Spinal cord (tissue), 10 donors: ENCODE data around the gene HECA. TPM values are rescaled to one million over a fixed set of nuclear protein-coding genes. Genes with fewer than 3 reads are reported as not detected.

Source experiments
- DNase-seq, 6 donors: peaks; one replicate each; pipeline versions ENCODE4 v3.0.0 to v3.0.0-alpha.2; 2013 to 2015; ENCODE audit warnings: low spot score in 6 of 6, low read depth in 4 of 6
- H3K27ac ChIP-seq: one replicate; pipeline ENCODE4 v1.5.1; 2013; ENCODE audit warnings: low read depth, low read length, control low read depth
- H3K27me3 ChIP-seq: one replicate; pipeline ENCODE4 v1.6.1; 2013; ENCODE audit warnings: low read length; ENCODE audit not compliant: control insufficient read depth, insufficient read depth
- H3K36me3 ChIP-seq: one replicate; pipeline ENCODE4 v1.6.1; 2013; ENCODE audit warnings: low read length; ENCODE audit not compliant: control insufficient read depth, insufficient read depth
- H3K4me1 ChIP-seq: one replicate; pipeline ENCODE4 v1.6.1; 2013; ENCODE audit warnings: low read length; ENCODE audit not compliant: control insufficient read depth, insufficient read depth
- H3K4me3 ChIP-seq: one replicate; pipeline ENCODE4 v1.5.1; 2013; ENCODE audit warnings: low read depth, low read length, control low read depth
- H3K9me3 ChIP-seq: one replicate; pipeline ENCODE4 v1.6.1; 2013; ENCODE audit warnings: low read length; ENCODE audit not compliant: control insufficient read depth, insufficient read depth
- WGBS: methylation state at CpG from one replicate; pipeline ENCODE4 v1.1.5; 2013; ENCODE audit warnings: missing lambda C conversion rate; ENCODE audit not compliant: insufficient coverage; 5-methylcytosine and 5-hydroxymethylcytosine counted together
- long read RNA-seq, 4 donors: transcript quantifications; one replicate each; lab custom pipeline, GENCODE V29; 2026
- polyA plus RNA-seq, 2 donors: library from polyadenylated mRNA; unstranded; fragments of 120-200 nt; gene quantifications; one replicate each; pipeline ENCODE4 v1.2.1, GENCODE V29; 2013; ENCODE audit not compliant: insufficient read length in 2 of 2
- total RNA-seq, 2 donors: library from RNA; depleted of rRNA in 1 of 2; stranded (reverse); fragments of 120-200 nt in 1 of 2; fragments of >200 nt in 1 of 2; gene quantifications; one replicate each; pipeline versions ENCODE4 v1.2.3 to v1.2.4, GENCODE V29; 2013 to 2014
- donor health status: healthy.

HECA gene, protein sequence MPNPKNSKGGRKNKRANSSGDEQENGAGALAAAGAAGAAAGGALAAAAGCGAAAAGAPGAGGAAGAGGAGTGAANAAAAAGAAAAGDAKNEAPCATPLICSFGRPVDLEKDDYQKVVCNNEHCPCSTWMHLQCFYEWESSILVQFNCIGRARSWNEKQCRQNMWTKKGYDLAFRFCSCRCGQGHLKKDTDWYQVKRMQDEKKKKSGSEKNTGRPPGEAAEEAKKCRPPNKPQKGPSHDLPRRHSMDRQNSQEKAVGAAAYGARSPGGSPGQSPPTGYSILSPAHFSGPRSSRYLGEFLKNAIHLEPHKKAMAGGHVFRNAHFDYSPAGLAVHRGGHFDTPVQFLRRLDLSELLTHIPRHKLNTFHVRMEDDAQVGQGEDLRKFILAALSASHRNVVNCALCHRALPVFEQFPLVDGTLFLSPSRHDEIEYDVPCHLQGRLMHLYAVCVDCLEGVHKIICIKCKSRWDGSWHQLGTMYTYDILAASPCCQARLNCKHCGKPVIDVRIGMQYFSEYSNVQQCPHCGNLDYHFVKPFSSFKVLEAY
- total RNA-seq (10 to 100 TPM; 21.7 to 30.4 TPM), polyA plus RNA-seq (10 to 100 TPM; 18.0 to 22.2 TPM)
- long read RNA-seq, donor 1, full-length matches to known transcripts = 3 of 3 reads
- long read RNA-seq, donor 1, partial matches to known transcripts = 0 of 3 reads
- long read RNA-seq, donor 1, other reads (novel, unspliced or antisense) = 0 of 3 reads
- long read RNA-seq, donor 2, full-length matches to known transcripts = 2 of 2 reads
- long read RNA-seq, donor 2, partial matches to known transcripts = 0 of 2 reads
- long read RNA-seq, donor 2, other reads (novel, unspliced or antisense) = 0 of 2 reads
- long read RNA-seq, donor 3, full-length matches to known transcripts = 2 of 2 reads
- long read RNA-seq, donor 3, partial matches to known transcripts = 0 of 2 reads
- long read RNA-seq, donor 3, other reads (novel, unspliced or antisense) = 0 of 2 reads
- long read RNA-seq, donor 4, full-length matches to known transcripts = 2 of 2 reads
- long read RNA-seq, donor 4, partial matches to known transcripts = 0 of 2 reads
- long read RNA-seq, donor 4, other reads (novel, unspliced or antisense) = 0 of 2 reads

DNA sequence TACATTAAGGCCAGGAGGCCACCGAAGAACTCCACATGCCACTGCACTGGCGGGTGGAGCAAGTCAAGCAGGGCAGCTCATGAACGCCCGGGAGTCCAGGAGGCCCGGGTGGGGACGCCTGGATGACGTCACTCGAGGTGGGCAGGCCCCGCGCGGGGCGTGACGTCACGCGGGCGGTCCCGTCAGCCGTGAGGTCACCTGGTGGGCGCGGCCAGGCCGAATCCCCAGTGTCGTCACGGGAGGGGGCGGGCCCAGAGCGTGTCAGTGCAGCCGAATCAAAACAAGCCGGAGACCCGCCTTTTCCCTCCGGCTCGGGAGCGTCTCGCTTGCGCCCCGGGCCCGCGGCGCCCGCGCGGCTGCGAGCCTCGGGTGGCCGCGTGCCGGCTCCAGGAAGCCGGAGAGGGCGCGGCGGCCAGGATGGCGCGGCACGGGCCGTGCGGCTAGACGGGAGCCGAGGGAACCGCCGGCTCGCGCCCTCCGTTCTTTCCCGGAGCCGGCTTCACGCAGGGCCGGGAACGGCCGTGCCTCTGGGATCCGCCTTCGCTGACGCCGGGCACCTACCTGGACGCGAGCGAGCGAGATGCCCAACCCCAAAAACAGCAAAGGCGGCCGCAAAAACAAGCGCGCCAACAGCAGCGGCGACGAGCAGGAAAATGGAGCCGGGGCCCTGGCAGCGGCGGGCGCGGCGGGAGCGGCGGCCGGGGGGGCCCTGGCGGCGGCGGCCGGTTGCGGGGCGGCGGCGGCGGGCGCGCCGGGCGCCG is at the start of gene HECA:
Gene HECA (plus strand): TSS at position 264 of the 761 bp plus-strand sequence. CDS start 317 bp downstream, at position 581.
- H3K9me3 ChIP-seq = no peaks in the 10 kb centered on the region
- H3K27me3 ChIP-seq = no peaks in the 10 kb centered on the region
- H3K36me3 ChIP-seq = no peaks in the 10 kb centered on the region
- peaks cover 12% of the 10 kb centered on the region for H3K4me1 ChIP-seq
- WGBS = under 1% methylated on average over 105 of the region's 105 CpGs
- peak within 1 kb of the TSS; percentile 73 for H3K27ac ChIP-seq
- peak; percentile 65 to 98 (median 86) for DNase-seq
- H3K4me3 ChIP-seq = peak within 1 kb of the TSS; percentile 73

DNA sequence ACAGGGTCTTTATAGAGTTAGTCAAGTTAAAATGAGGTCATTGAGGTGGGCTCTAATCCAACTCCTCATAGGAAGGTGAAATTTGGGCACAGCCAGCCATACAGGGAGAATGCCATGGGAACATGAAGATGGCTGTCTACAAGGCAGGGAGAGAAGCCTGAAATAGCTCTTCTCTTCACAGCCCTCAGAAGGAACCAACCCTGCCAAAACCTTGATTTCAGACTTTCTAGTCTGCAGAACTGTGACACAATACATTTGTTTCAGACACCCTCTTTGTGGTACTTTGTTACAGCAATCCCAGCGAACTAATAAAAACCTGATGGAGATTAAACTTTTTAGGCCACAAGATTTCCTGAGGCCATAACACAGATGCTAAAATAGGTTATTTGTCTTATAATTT is 43.1 kb upstream of the HECA start:
- 100% methylated on average over 1 of the region's 1 CpG for WGBS
- Histone ChIP-seq H3K9me3 (no peaks in the 10 kb centered on the region), H3K27ac (no peak overlapping the region), H3K4me1 (no peaks in the 10 kb centered on the region), H3K36me3 (no peaks in the 10 kb centered on the region), H3K27me3 (no peaks in the 10 kb centered on the region), H3K4me3 (no peak overlapping the region)
- peak in 1 of 6 donors; percentile 9 for DNase-seq

DNA sequence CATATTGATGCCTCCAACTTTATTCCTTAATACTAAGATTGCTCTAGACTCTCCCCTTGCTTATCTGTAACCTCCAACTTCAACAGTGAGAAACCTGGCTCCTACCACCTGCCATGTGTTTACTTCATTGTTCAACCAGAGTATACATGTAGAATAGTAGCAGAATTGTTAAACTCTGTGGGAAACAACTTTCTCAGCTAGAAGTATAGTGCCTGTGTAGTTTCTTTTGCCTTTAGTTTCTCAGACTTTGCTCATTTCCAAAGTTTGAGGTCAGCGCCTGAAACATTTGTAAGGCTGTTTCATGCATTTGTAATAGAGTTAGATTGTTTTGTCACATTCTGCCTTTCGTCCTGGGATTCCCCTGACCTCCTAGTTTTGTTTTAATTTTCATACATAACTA is 34.9 kb upstream of the HECA start:
- Histone ChIP-seq H3K27me3 (no peaks in the 10 kb centered on the region), H3K36me3 (no peaks in the 10 kb centered on the region), H3K4me3 (no peak overlapping the region), H3K9me3 (no peaks in the 10 kb centered on the region), H3K27ac (no peak overlapping the region), H3K4me1 (no peaks in the 10 kb centered on the region)
- no peak for DNase-seq
- WGBS = no CpG with 5 or more reads among the region's 2 CpGs

DNA sequence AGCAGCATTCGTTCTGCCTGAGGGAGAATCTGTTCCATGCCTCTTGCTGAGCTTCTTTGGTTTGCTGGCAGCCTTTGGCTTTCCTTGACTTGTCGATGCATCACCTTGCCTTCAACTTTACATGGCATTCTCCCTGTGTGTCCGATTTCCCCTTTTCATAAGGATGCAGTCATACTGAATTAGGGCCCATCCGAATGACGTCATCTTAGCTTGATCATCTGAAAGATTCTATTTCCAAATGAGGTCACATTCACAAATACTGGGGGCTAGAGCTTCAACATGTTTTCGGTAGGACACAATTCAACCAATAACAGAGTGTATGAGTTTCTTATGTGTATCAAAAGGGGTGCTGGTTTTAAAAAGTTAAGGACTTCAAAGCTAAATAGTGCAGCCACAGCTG is 27.8 kb upstream of the HECA start:
- no peak overlapping the region for H3K4me3 ChIP-seq
- no peak for DNase-seq
- H3K9me3 ChIP-seq = no peaks in the 10 kb centered on the region
- no peaks in the 10 kb centered on the region for H3K4me1 ChIP-seq
- WGBS = 80% methylated on average over 5 of the region's 6 CpGs
- no peak overlapping the region for H3K27ac ChIP-seq
- no peaks in the 10 kb centered on the region for H3K36me3 ChIP-seq
- no peaks in the 10 kb centered on the region for H3K27me3 ChIP-seq

DNA sequence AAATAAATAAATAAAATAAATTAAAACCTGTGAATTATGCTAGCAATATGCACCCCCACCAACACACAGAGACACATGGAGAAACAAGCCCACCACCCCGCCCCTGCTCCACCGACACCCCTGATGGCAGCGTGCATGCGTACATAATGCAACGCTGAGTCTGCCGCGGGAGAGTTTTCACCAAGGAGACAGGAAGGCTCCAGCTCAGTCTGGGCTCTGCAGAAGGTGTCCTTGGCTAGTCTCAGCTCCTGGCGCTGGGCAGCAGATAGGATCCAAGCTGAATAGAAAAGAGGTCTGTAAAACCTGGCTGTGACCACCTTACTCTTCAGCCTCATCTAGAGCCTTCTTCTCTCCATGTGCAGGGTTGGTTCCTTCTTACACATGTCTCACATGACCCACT is 26.5 kb upstream of the HECA start:
- Histone ChIP-seq H3K27ac (no peak overlapping the region), H3K9me3 (no peaks in the 10 kb centered on the region), H3K4me1 (no peaks in the 10 kb centered on the region), H3K27me3 (no peaks in the 10 kb centered on the region), H3K36me3 (no peaks in the 10 kb centered on the region), H3K4me3 (no peak overlapping the region)
- 95% methylated on average over 7 of the region's 8 CpGs for WGBS
- peak in 1 of 6 donors; percentile 62 for DNase-seq

DNA sequence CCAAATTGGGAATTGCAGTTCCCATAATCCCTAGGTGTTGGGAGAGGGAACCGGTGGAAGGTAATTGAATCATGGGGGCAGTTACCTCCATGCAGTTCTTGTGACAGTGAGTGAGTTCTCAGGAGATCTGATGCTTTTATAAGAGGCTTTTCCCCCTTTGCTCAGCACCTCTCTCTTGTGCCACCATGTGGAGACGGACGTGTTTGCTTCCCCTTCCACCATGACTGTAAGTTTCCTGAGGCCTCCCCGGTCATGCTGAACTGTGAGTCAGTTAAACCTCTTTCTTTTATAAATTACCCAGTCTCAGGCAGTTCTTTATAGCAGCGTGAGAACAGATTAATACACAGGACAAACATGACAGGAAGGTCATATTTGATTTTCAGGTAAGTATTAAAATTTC is 25.3 kb upstream of the HECA start:
- DNase-seq = no peak
- 53% methylated on average over 3 of the region's 5 CpGs for WGBS
- no peak overlapping the region for H3K27ac ChIP-seq

DNA sequence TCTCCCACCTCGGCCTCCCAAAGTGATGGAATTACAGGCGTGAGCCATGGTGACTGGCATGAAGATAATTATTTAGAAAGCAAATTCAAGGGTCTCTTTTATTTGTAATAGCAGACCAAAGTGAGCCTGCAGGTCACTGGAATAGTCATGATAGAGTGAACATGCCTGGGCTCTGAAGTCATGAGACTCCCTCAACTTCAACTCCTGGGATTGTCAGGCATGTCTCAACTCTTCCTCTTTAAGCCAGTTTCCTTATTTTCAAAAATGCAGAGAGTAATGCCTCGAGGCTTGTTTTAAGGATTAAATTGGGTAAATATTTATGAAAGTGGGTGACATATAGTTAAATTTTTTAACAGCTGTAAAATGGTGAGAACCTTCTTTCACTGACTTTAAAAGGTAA is 22.7 kb upstream of the HECA start:
- no peak for DNase-seq
- H3K4me3 ChIP-seq = no peak overlapping the region
- H3K36me3 ChIP-seq = no peaks in the 10 kb centered on the region
- no peaks in the 10 kb centered on the region for H3K9me3 ChIP-seq
- no peak overlapping the region for H3K27ac ChIP-seq
- no peaks in the 10 kb centered on the region for H3K4me1 ChIP-seq
- no peaks in the 10 kb centered on the region for H3K27me3 ChIP-seq
- WGBS = 100% methylated on average over 1 of the region's 3 CpGs

More for the DNA sequence above, 25.3 kb upstream of the HECA start:
- Histone ChIP-seq H3K4me3 (no peak overlapping the region), H3K36me3 (no peaks in the 10 kb centered on the region), H3K9me3 (no peaks in the 10 kb centered on the region), H3K27me3 (no peaks in the 10 kb centered on the region), H3K4me1 (no peaks in the 10 kb centered on the region)

DNA sequence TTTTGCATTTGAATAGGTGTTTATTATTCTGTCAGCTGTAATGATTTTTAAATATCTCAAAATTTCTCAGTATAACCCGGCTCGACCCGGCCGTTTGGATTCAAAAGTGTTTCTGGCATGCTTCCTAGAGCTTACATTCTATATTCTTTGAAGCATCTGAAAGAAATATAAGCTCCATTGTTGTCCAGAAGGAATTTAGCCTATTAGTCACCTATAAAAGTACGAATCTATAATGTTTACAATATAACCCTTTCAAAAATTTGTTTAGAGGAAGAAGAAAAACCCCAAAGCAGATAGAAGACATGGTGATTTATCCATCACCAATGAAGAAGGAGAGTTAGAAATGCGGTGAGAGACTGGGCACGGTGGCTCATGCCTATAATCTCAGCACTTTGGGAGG is 22.3 kb upstream of the HECA start:
- H3K4me3 ChIP-seq = no peak overlapping the region

DNA sequence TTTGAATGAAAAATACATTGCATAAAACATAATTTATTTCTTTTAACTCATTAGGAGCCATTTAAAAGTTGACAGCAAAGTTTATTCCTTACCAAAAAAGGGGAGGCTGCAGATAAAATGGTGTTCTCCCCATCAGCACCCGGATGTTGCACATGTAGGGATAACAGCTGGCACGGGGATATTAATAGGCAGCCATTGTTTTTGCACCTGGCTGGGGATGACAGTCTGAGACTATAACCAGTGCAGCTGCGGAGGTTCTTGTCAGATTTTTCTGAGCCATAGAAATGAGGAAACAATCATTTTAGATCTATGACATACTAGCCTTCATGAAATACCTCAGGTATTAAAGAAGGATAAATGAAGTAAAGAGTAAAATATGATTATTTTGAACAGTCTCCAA is 20.1 kb upstream of the HECA start:
- no peak overlapping the region for H3K27ac ChIP-seq
- H3K4me3 ChIP-seq = no peak overlapping the region
- no CpG with 5 or more reads among the region's 3 CpGs for WGBS
- no peaks in the 10 kb centered on the region for H3K36me3 ChIP-seq
- no peaks in the 10 kb centered on the region for H3K27me3 ChIP-seq
- no peaks in the 10 kb centered on the region for H3K4me1 ChIP-seq
- no peak for DNase-seq
- H3K9me3 ChIP-seq = no peaks in the 10 kb centered on the region

More for the DNA sequence above, 22.3 kb upstream of the HECA start:
- Histone ChIP-seq H3K4me1 (no peaks in the 10 kb centered on the region), H3K27me3 (no peaks in the 10 kb centered on the region), H3K9me3 (no peaks in the 10 kb centered on the region), H3K27ac (no peak overlapping the region), H3K36me3 (no peaks in the 10 kb centered on the region)
- 94% methylated on average over 2 of the region's 7 CpGs for WGBS
- DNase-seq = no peak
